SK-N-SH treated with all-trans-retinoic acid at 6 μM for 48 hours (cell line): ENCODE measurements around the gene PLIN1.

ENCODE experiments used
- ZFP3 ChIP-seq: fragments of 250-450 bp; sonication (Bioruptor Pico); IDR thresholded peaks from 2 replicates; pipeline ENCODE4 v1.5.0; 2020; ENCODE audit warnings: mild to moderate bottlenecking, moderate library complexity
- TF ChIP-seq, protein P1 (sequence below): fragments of 250-450 bp; sonication (Bioruptor Pico); IDR thresholded peaks from 2 replicates; pipeline ENCODE4 v1.8.0; 2021; ENCODE audit warnings: low read depth, mild to moderate bottlenecking, moderate library complexity, borderline replicate concordance

GRCh38 chr15:89679212-89679611, at the start of gene PLIN1:
- TF ChIP-seq ZFP3, result no peak
- TF ChIP-seq, protein P1, sequence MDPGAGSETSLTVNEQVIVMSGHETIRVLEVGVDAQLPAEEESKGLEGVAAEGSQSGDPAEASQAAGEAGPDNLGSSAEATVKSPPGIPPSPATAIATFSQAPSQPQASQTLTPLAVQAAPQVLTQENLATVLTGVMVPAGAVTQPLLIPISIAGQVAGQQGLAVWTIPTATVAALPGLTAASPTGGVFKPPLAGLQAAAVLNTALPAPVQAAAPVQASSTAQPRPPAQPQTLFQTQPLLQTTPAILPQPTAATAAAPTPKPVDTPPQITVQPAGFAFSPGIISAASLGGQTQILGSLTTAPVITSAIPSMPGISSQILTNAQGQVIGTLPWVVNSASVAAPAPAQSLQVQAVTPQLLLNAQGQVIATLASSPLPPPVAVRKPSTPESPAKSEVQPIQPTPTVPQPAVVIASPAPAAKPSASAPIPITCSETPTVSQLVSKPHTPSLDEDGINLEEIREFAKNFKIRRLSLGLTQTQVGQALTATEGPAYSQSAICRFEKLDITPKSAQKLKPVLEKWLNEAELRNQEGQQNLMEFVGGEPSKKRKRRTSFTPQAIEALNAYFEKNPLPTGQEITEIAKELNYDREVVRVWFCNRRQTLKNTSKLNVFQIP (CRISPR knock-in tag), result no peak
